ENCODE measurements around the gene LRRC55.

DNA sequence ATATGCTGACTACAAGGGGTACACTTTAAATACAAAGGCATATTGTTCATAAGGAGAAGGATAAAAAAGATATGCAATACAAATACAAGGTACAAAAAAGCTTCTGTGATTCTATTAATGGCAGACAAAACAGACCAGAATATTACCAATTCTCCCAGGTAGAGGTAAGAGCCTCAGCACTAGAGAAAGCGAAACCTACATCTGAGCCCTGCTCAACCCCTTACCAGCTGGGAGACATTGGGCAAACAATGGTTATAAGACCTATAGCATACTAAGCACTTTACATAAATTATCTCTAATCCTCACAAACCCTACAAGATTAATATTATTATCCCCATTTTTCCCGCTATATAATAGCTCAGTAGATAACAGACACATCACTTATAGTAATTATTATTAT, 41.2 kb upstream of the LRRC55 start:
- TF ChIP-seq, protein P1, sequence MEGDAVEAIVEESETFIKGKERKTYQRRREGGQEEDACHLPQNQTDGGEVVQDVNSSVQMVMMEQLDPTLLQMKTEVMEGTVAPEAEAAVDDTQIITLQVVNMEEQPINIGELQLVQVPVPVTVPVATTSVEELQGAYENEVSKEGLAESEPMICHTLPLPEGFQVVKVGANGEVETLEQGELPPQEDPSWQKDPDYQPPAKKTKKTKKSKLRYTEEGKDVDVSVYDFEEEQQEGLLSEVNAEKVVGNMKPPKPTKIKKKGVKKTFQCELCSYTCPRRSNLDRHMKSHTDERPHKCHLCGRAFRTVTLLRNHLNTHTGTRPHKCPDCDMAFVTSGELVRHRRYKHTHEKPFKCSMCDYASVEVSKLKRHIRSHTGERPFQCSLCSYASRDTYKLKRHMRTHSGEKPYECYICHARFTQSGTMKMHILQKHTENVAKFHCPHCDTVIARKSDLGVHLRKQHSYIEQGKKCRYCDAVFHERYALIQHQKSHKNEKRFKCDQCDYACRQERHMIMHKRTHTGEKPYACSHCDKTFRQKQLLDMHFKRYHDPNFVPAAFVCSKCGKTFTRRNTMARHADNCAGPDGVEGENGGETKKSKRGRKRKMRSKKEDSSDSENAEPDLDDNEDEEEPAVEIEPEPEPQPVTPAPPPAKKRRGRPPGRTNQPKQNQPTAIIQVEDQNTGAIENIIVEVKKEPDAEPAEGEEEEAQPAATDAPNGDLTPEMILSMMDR (IDR thresholded peaks at IDR 0.05), result no peak
- no peak for TF ChIP-seq EZH2 (IDR thresholded peaks at IDR 0.05)
- no peak for TF ChIP-seq EZH2phosphoT487 (IDR thresholded peaks at IDR 0.05)

All from neural progenitor cell (in vitro differentiated cells).